ENCODE measurements around the gene TAS2R5. TPM values are rescaled to one million over a fixed set of nuclear protein-coding genes. Genes with fewer than 3 reads are reported as not detected.

The TAS2R5 gene
- total and polyA plus RNA-seq, 2 experiments from 2014 or later = 0.89 to 5.1 TPM

DNA sequence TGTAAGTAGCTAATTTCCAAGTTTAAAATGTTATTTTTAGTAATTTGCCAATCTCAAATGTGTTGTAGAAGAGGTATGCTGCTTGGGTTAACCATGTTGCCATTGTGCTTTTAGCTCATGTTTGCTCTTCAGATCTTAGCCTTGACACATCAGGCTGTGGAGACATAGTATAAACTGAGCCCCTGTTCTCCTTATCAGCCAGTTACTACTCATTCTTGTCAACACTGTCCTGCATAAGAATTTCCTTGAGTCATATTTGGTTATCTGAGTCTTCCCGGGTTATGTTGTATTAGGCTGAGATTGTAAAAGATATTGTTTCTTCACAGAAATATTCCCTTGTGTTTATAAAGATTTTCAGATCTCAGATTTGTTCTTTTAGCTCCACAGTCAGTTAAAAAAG, 47.8 kb upstream of the TAS2R5 start (continued):
- TF ChIP-seq ZNF462 (CRISPR knock-in tag; IDR thresholded peaks at IDR 0.05) = no peak
- TF ChIP-seq NANOG (IDR thresholded peaks at IDR 0.05; ENCODE audit: borderline replicate concordance) = no peak

DNA sequence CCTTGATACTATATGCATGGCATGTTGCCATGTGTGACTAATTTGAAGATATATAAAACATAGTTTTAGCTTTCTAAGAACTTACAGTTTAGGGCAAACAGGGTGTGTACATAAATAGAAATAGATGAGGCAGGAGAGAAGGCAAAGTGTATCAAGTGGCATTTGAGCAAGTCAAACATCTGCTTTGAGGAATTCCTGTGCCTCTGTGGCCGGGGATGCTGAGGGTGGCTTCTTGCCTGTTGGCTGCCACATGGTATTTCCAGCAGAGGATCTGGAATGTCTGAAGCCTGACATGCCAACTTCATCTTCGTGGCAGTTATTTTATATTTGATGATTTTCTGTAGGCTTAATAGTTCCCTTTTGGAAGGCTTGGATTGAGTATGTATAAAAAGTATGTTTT, 45.9 kb upstream of the TAS2R5 start:
- Mint-ChIP-seq H3K4me1 (peaks cover 9% of the 10 kb centered on the region), H3K4me3 (no peak overlapping the region), H3K27me3 (ENCODE audit: insufficient read depth, low read depth, poor library complexity) (no peaks in the 10 kb centered on the region), H3K36me3 (ENCODE audit: low read depth) (peaks cover 94% of the 10 kb centered on the region), H3K9me3 (no peaks in the 10 kb centered on the region), H3K27ac (no peak overlapping the region)
- H4K20me1 ChIP-seq (replicated peaks; ENCODE audit: insufficient read depth) = peaks cover 28% of the 10 kb centered on the region
- H3F3A ChIP-seq (replicated peaks; ENCODE audit: low read depth) = 0 out of 2 replicates have a peak, but pooled peaks cover 3% of the 10 kb centered on the region
- no peaks in the 10 kb centered on the region for H3K9me2 ChIP-seq (ENCODE audit: insufficient read depth)
- ATAC-seq = no peak
- H3K4me2 ChIP-seq = no peak overlapping the region
- no peak overlapping the region for H3K27ac ChIP-seq (ENCODE audit: low read depth)
- H3K4me1 ChIP-seq (ENCODE audit: insufficient read depth) = peaks cover 5% of the 10 kb centered on the region
- peaks cover 34% of the 10 kb centered on the region for H3K79me2 ChIP-seq (replicated peaks; ENCODE audit: insufficient read depth)
- no peaks in the 10 kb centered on the region for H3K27me3 ChIP-seq (ENCODE audit: insufficient read depth)
- no peak overlapping the region for H3K4me3 ChIP-seq
- no peak for DNase-seq (ENCODE audit: low spot score)
- H3K36me3 ChIP-seq (ENCODE audit: insufficient read depth) = peaks cover 93% of the 10 kb centered on the region
- no peak overlapping the region for H2AFZ ChIP-seq
- no peak for TF ChIP-seq REST (IDR thresholded peaks at IDR 0.05; ENCODE audit: unreplicated experiment)
- TF ChIP-seq, protein P1, sequence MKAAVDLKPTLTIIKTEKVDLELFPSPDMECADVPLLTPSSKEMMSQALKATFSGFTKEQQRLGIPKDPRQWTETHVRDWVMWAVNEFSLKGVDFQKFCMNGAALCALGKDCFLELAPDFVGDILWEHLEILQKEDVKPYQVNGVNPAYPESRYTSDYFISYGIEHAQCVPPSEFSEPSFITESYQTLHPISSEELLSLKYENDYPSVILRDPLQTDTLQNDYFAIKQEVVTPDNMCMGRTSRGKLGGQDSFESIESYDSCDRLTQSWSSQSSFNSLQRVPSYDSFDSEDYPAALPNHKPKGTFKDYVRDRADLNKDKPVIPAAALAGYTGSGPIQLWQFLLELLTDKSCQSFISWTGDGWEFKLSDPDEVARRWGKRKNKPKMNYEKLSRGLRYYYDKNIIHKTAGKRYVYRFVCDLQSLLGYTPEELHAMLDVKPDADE (IDR thresholded peaks at IDR 0.05) = no peak
- no peak for TF ChIP-seq EZH2 (IDR thresholded peaks at IDR 0.05; ENCODE audit: low read depth, unreplicated experiment)
- TF ChIP-seq EZH2phosphoT487 (IDR thresholded peaks at IDR 0.05; ENCODE audit: unreplicated experiment) = no peak
- no peak for TF ChIP-seq ZNF331 (CRISPR knock-in tag; IDR thresholded peaks at IDR 0.05; ENCODE audit: low read depth)
- no peak for TF ChIP-seq POLR2AphosphoS5 (IDR thresholded peaks at IDR 0.05; ENCODE audit: low read depth)
- no peak for TF ChIP-seq STAT1 (IDR thresholded peaks at IDR 0.05; ENCODE audit: unreplicated experiment)
- TF ChIP-seq CREB1 (CRISPR knock-in tag; IDR thresholded peaks at IDR 0.05; ENCODE audit: low read depth) = no peak
- TF ChIP-seq JUNB (IDR thresholded peaks at IDR 0.05; ENCODE audit: unreplicated experiment) = no peak

Measured in GM23338 (cell line).